Adipocyte (in vitro differentiated cells): ENCODE measurements around the gene ZNF761.
"Not testable (repeated sequence)": the region's sequence is repeated elsewhere in the genome, so short reads cannot be mapped to it uniquely, and the experiment has no call there.

Experiments
- DNase-seq: peaks from one replicate; pipeline ENCODE4 v3.0.0-alpha.2; 2015; ENCODE audit warnings: low read depth
- H3K27me3 ChIP-seq: replicated peaks from 2 replicates; pipeline ENCODE4 v1.7.0; 2013; ENCODE audit warnings: mild to moderate bottlenecking, low read length, moderate library complexity; ENCODE audit not compliant: control insufficient read depth, insufficient read depth
- H3K36me3 ChIP-seq: 2 replicates; pipeline ENCODE4 v1.7.0; 2013; ENCODE audit warnings: low read length, mild to moderate bottlenecking, moderate library complexity; ENCODE audit not compliant: control insufficient read depth, insufficient read depth, severe bottlenecking
- H3K4me1 ChIP-seq: 2 replicates; pipeline ENCODE4 v1.7.0; 2013; ENCODE audit warnings: mild to moderate bottlenecking, low read length, moderate library complexity; ENCODE audit not compliant: control insufficient read depth, insufficient read depth
- H3K4me3 ChIP-seq: 2 replicates; pipeline ENCODE4 v1.7.0; 2013; ENCODE audit warnings: mild to moderate bottlenecking, low read length, moderate library complexity
- H3K9ac ChIP-seq: 2 replicates; pipeline ENCODE4 v1.7.0; 2013; ENCODE audit warnings: mild to moderate bottlenecking, low read length, moderate library complexity
- H3K9me3 ChIP-seq: 2 replicates; pipeline ENCODE4 v1.7.0; 2013; ENCODE audit warnings: mild to moderate bottlenecking, low read length, moderate library complexity; ENCODE audit not compliant: control insufficient read depth

The ZNF761 gene

DNA sequence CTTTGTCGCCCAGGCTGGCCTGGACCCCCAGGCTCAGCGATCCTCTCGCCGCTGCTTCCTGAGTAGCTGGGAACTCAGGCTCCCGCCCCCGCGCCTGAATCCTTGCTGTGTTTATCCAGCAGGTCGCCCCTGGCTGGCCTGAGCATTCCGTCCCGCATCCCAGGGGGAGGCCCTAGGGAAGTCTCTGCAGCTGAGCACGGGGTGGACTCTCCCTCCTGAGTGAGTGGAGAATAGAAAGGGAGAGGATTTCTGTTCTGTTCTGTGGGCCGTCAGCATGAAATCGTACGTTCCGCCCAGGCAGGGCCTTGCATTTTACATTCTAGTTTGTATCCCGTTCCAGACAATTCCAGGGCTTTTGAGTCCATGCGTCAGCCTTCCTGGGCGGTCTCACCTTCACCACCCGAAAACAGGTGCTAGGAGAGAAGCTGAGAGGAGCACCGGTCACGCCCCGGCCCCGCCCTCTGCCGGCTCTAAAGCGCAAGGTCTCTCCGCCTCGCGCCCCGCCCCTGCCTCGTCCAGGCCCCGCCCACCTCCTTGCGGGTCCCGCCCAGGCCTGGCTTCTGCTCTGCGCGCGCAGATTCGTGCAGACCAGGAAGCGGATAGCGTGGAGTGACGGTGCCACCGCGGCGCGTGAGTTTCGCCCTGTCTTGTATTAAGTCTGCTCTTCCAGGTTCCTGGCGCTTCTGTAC, at the start of gene ZNF761:
TSS of gene ZNF761 (plus strand) at position 586 of the 689 bp plus-strand sequence. CDS start 15,285 bp downstream, outside the sequence.
- peaks cover 8% of the 10 kb centered on the region for H3K4me1 ChIP-seq
- peak within 1 kb of the TSS; percentile 95 for H3K4me3 ChIP-seq
- peaks cover 25% of the 10 kb centered on the region for H3K36me3 ChIP-seq
- H3K9ac ChIP-seq: peak within 1 kb of the TSS; percentile 93
- no peaks in the 10 kb centered on the region for H3K9me3 ChIP-seq
- DNase-seq: peak; percentile 99
- H3K27me3 ChIP-seq: no peaks in the 10 kb centered on the region

DNA sequence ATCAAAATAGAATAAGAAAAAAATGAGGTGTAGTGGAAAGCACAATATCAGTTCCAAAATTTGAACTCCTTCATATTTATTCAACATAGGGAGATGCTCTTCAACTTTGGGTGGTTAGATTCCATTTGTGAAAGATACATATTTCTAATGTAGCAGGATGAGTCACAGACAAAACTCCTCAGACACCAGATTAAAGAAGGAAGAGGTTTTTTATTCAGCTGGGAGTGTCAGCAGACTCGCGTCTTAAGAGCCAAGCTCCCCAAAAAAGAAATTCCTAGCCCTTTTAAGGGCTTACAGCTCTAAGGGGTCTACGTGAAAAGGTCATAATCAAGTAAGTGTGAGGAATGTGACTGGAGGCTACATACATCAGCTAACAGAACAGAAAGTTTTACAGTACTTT, 43.6 kb upstream of the ZNF761 start:
- Histone ChIP-seq H3K9ac (no peak overlapping the region), H3K4me1 (no peaks in the 10 kb centered on the region), H3K36me3 (no peaks in the 10 kb centered on the region), H3K27me3 (no peaks in the 10 kb centered on the region), H3K4me3 (no peak overlapping the region), H3K9me3 (peaks cover 28% of the 10 kb centered on the region)
- DNase-seq: peak; percentile 40

DNA sequence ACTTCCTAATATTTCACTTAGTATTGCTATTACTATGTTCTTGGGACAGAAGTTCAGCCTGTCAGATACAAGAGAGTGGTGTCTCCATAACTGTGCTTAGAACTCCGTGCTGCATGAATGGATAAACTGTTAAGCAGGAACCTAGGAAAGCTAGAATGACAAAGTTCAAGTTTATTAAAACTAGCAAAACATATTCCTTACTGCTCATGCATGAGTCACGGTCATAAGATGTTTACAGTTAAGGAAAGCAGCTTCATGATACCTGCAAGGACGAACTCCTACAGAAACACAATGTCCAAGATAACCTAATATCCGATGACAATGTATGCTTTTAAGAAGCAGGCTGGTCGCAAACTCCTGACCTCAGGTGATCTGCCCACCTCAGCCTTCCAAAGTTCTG, 42.9 kb upstream of the ZNF761 start:
- H3K27me3 ChIP-seq: no peaks in the 10 kb centered on the region
- peaks cover 20% of the 10 kb centered on the region for H3K9me3 ChIP-seq
- H3K4me1 ChIP-seq: no peaks in the 10 kb centered on the region
- H3K36me3 ChIP-seq: no peaks in the 10 kb centered on the region
- DNase-seq: peak; percentile 5
- no peak overlapping the region for H3K9ac ChIP-seq
- no peak overlapping the region for H3K4me3 ChIP-seq

DNA sequence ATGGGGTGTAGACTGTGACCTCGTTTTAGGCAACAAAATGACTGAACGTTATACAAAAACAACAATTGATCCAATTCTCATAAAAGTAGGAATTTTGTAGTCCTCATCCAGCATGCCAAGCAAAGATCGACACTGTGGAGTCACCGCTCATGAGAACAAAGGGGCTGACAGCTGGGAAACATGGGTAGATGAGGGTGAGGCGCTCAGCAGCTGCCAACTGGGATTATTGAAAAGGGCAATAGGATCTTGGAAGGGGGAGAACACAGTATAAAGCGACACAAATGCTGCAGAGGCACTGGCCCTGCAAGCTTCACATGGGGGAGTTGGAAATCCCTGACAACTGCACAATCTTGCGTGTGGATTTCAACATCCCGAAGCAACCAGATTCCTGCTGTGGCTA, 42.2 kb upstream of the ZNF761 start:
- H3K4me3 ChIP-seq: no peak overlapping the region
- H3K27me3 ChIP-seq: no peaks in the 10 kb centered on the region
- H3K9me3 ChIP-seq: peaks cover 14% of the 10 kb centered on the region
- H3K36me3 ChIP-seq: no peaks in the 10 kb centered on the region
- no peak overlapping the region for H3K9ac ChIP-seq
- DNase-seq: no peak
- peaks cover 3% of the 10 kb centered on the region for H3K4me1 ChIP-seq

DNA sequence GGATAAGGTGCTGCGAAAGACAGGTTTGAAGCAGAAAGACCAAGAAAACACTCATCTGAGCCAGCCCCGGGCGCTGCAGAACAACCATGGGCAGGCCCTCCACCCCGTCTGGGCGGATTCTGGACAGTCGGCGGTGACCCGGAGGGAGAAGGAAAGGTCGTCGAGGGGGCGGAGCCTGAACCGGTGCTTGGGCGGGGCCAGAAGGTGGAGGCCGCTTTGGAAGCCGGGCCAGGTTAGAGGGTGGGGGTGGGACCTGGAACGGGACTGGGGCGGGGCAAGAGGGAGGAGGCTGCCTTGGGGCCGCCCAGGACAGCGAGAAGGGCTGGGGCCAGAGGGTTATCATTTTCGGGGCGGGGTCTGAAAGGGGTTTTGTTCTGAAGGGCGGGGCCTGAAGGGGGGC, 41.8 kb upstream of the ZNF761 start:
- Histone ChIP-seq H3K4me1 (peaks cover 4% of the 10 kb centered on the region), H3K4me3 (no peak overlapping the region), H3K9ac (no peak overlapping the region), H3K27me3 (no peaks in the 10 kb centered on the region), H3K36me3 (no peaks in the 10 kb centered on the region), H3K9me3 (peaks cover 10% of the 10 kb centered on the region)
- no peak for DNase-seq

DNA sequence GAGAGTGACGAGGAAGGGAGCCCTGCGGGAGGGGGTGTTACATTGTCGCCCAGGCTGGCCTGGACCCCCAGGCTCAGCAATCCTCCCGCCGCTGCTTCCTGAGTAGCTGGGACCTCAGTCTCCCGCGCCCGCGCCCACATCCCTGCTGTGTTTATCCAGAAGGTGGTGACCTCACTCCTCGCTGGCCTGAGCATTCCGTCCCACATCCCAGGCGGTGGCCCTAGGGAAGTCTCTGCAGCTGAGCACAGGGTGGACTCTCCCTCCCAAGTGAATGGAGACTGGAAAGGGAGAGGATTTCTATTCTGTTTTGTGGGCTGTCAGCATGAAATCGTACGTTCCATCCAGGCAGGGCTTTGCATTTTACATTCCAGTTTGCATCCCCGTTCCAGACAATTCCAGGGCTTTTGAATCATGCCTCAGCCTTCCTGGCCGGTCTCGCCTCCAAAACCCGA, 37.2 kb upstream of the ZNF761 start:
- Histone ChIP-seq H3K9me3 (no peaks in the 10 kb centered on the region), H3K27me3 (no peaks in the 10 kb centered on the region), H3K36me3 (peaks cover 11% of the 10 kb centered on the region), H3K4me1 (peaks cover 12% of the 10 kb centered on the region), H3K9ac (peak overlapping the region; percentile 86), H3K4me3 (peak overlapping the region; percentile 98)
- DNase-seq: peak; percentile 61

DNA sequence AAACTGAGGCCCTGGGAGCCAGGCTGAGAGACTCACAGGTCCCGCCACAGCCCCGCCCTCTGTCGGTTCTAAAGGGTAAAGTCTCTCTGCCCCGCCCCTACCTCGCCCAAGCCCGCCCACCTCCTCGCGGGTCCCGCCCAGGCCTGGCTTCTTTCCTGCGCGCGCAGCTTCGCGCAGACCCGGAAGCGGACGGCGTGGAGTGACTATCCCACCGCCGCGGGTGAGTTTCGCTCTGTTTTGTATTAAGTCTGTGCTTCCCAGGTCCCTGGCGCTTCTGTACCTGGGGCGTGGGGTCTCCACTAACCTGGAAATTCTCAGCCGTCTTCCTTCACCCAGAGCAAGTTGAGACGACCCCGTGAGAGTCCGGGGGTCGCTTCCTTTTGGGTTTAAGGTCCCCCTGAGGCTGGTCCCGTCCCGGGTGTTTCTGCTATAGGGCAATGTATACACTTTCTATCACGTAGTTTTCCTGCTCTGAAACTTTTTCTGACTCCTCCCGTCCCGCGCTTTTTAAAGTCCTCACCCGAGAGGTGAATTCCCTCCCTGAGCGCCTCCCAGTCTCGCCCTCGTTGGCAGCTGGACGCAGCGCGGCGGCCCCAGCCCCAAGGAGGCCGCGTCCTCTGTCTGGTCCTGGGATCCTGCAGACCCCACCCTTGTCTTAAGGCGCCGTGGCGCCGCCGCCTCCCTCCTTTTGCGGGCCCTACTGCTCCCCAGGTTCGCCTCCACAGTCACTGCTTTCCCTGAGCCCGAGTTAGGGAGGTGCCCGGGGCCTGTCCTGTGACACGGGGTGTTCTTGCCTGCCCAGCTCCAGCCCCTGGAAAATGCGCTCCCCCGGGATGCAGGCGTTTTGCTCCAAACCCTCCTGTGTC, 36.6 kb upstream of the ZNF761 start, which contains the start of gene ZNF765:
TSS of gene ZNF765 (plus strand) at position 176 of the 866 bp plus-strand sequence. CDS start 2,867 bp downstream, outside the sequence.
- peak within 1 kb of the TSS; percentile 94 for H3K9ac ChIP-seq
- peak within 1 kb of the TSS; percentile 98 for H3K4me3 ChIP-seq
- H3K27me3 ChIP-seq: no peaks in the 10 kb centered on the region
- peaks cover 18% of the 10 kb centered on the region for H3K36me3 ChIP-seq
- peak; percentile 99 for DNase-seq
- no peaks in the 10 kb centered on the region for H3K9me3 ChIP-seq
- peaks cover 12% of the 10 kb centered on the region for H3K4me1 ChIP-seq

DNA sequence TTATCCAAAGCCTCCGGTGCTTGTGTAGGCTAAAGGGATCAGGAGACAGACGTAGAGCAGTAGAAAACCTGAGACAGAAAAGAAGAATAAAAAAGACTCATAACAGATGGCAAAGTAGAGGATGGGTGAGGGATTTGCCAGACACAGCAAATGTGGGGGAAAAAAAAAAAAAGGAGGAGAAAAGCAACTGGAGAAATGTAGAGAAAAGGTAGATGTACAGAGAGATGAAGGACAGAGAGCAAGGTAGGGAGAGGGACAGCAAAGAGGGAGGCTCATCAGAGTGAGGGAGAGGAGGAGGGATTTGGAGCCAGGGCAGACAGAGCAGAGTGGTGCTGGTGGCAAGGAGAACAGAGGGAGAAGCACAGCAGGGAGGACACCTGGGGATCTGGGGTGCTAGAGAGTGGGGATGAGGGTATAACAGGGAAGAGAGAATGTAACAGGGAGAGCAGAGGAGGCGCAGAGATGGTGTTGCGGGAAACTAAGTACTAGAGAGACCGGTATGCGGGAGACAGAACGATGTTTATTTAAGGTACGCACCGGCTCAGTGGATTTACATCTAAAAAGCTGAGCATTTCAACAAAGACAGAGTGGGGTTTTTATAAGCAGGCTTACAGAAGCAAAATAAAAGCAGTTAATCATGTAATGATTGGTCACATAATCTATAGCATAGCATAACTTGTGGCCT, 35.8 kb upstream of the ZNF761 start:
- Histone ChIP-seq H3K9ac (peak overlapping the region; percentile 94), H3K4me1 (peaks cover 12% of the 10 kb centered on the region), H3K36me3 (peaks cover 23% of the 10 kb centered on the region), H3K4me3 (peak overlapping the region; percentile 98)
- H3K9me3 ChIP-seq, H3K27me3 ChIP-seq: not testable (repeated sequence)
- peak; percentile 1 for DNase-seq

DNA sequence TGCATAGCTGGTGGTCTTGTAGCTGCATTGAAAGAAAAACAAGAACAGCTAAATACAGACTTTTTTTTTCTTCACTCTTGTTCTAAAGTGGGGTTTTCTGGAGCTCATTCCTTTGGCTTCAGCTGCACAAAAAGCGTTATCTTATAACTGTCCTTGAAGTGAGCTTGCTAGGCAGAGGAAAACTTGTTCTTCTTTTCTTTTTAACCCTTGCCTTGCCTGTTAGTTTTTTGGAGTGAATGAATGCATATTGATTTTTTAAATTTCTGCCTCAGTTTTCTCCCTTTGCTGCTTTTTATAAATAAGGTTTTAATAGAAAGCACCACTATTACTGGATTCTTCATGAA, 35.3 kb upstream of the ZNF761 start:
- no peak overlapping the region for H3K9ac ChIP-seq
- peak; percentile 1 for DNase-seq
- peak overlapping the region; percentile 98 for H3K4me3 ChIP-seq
- no peaks in the 10 kb centered on the region for H3K27me3 ChIP-seq
- peaks cover 12% of the 10 kb centered on the region for H3K4me1 ChIP-seq
- peaks cover 25% of the 10 kb centered on the region for H3K36me3 ChIP-seq
- no peaks in the 10 kb centered on the region for H3K9me3 ChIP-seq

DNA sequence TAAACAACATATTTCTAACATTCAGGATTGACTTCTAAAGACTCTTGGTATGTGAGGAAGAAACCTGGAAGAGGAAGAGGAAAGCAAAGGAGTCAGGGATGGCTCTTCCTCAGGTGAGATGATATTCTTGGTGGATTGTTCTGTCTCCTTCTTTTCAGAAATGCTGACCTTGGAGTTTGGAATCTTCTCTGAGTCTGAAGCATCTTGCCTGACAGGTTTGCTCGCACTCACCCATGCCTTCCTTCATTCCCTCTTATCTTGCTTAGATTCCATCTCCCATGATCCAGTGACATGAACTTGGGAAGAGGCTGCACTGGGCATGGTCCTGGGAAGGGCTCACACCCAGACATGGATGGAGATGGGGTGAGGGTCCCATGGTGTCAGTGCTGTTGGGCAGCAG, 33.9 kb upstream of the ZNF761 start:
- peaks cover 12% of the 10 kb centered on the region for H3K4me1 ChIP-seq
- not testable (repeated sequence) for H3K9ac ChIP-seq, DNase-seq, H3K9me3 ChIP-seq, H3K4me3 ChIP-seq, H3K27me3 ChIP-seq
- peaks cover 36% of the 10 kb centered on the region for H3K36me3 ChIP-seq
